CD4-positive, CD25-positive, alpha-beta regulatory T cell (primary cell): ENCODE measurements around the gene CNDP2. TPM values are rescaled to one million over a fixed set of nuclear protein-coding genes. Genes with fewer than 3 reads are reported as not detected.

Experiments
- ATAC-seq, 2 donors: fragments of 150-1000 bp; cut with Tn5 transposase; one replicate each; pipeline ENCODE4 v1.10.0; 2021; ENCODE audit warnings: low read depth in 2 of 2, moderate number of reproducible peaks in 2 of 2, moderate library complexity in 1 of 2
- DNase-seq, 3 donors: peaks; one replicate each; pipeline versions ENCODE4 v3.0.0 to v3.0.0-alpha.2; 2012 to 2022; ENCODE audit warnings: mixed read lengths in 1 of 3
- H3K27ac ChIP-seq: one replicate; pipeline ENCODE4 v1.7.0; 2013; ENCODE audit warnings: mild to moderate bottlenecking, low read length; ENCODE audit not compliant: insufficient read depth, poor library complexity, severe bottlenecking
- H3K27me3 ChIP-seq: one replicate; pipeline ENCODE4 v1.7.0; 2013; ENCODE audit warnings: low read length; ENCODE audit not compliant: control insufficient read depth, insufficient read depth
- H3K36me3 ChIP-seq: one replicate; pipeline ENCODE4 v1.7.0; 2013; ENCODE audit warnings: mild to moderate bottlenecking, low read length, moderate library complexity; ENCODE audit not compliant: control insufficient read depth, insufficient read depth
- H3K4me1 ChIP-seq: 2 replicates; pipeline ENCODE4 v1.7.0; 2013; ENCODE audit warnings: mild to moderate bottlenecking, low read length; ENCODE audit not compliant: insufficient read depth, control insufficient read depth, poor library complexity, severe bottlenecking
- H3K4me3 ChIP-seq: one replicate; pipeline ENCODE4 v1.7.0; 2013; ENCODE audit warnings: low read depth, mild to moderate bottlenecking, low read length, moderate library complexity
- H3K9me3 ChIP-seq, 2 experiments: 1 replicate in 1 of 2; 2 replicates in 1 of 2; pipeline ENCODE4 v1.7.0; 2013; ENCODE audit warnings: low read length in 2 of 2, mild to moderate bottlenecking in 1 of 2, moderate library complexity in 1 of 2; ENCODE audit not compliant: control insufficient read depth in 2 of 2
- H3K27ac Mint-ChIP-seq, 3 donors: one replicate each; pipeline ENCODE4 v1.8.0; 2020 to 2022; ENCODE audit warnings: mild to moderate bottlenecking in 3 of 3, mixed read lengths in 3 of 3, moderate library complexity in 2 of 3
- H3K27me3 Mint-ChIP-seq: one replicate; pipeline ENCODE4 v1.8.0; 2022; ENCODE audit warnings: mild to moderate bottlenecking, mixed read lengths
- H3K36me3 Mint-ChIP-seq: one replicate; pipeline ENCODE4 v1.8.0; 2020; ENCODE audit warnings: mixed read lengths
- H3K4me1 Mint-ChIP-seq, 4 donors: one replicate each; pipeline ENCODE4 v1.8.0; 2020 to 2022; ENCODE audit warnings: mixed read lengths in 4 of 4, mild to moderate bottlenecking in 1 of 4
- H3K4me3 Mint-ChIP-seq, 4 donors: one replicate each; pipeline ENCODE4 v1.8.0; 2020 to 2022; ENCODE audit warnings: mild to moderate bottlenecking in 4 of 4, mixed read lengths in 4 of 4, moderate library complexity in 3 of 4
- H3K9me3 Mint-ChIP-seq, 7 donors: one replicate each; pipeline ENCODE4 v1.8.0; 2020 to 2022; ENCODE audit warnings: mixed read lengths in 7 of 7, mild to moderate bottlenecking in 3 of 7, moderate library complexity in 2 of 7
- polyA plus RNA-seq, 4 donors: library from polyadenylated mRNA; unstranded; fragments of 300-500 nt; fragmentation: Illumina TruSeq; gene quantifications; one replicate each; pipeline ENCODE4 v1.2.3, GENCODE V29; 2021
- total RNA-seq: library from RNA; stranded (reverse); gene quantifications from one replicate; pipeline ENCODE4 v1.2.3, GENCODE V29; 2022

CNDP2 gene
- total and polyA plus RNA-seq, 5 donors from 2014 or later, result 101 to 136 (median 107) TPM

DNA sequence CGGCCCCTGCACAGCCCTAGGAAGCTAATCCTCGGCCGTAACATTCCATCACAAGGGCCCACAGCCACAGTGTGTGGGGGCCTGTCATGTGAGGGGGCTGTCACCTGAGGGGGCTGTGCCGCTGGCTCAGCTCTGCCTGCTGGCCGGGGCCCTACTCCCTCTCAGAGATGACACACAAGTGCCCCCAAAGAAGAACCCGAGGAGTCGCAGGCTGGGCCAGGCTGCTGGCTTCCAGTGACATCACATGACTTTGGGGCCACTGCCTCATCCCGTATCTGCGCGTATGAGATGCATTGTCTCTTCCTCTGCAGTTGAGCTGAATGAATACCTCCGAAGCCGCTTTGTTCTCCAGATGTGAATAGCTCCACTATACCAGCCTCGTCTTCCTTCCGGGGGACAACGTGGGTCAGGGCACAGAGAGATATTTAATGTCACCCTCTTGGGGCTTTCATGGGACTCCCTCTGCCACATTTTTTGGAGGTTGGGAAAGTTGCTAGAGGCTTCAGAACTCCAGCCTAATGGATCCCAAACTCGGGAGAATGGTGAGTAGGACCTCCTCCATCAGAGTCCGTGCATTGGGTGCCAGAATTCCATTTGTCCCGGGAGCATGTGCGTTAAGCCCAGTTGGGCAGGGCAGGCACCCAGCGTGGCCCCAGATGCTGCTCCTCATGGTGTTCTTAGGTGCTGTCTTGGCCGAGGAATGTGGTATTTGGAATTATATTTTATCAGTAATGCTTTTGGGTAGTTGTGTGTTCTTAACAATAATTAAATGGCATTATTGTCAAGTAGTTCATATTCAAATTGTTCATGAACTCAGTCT lies 38.2 kb downstream of the CNDP2 start, which contains the start of gene CNDP1:
Gene CNDP1, plus strand, starts transcription at position 351 of the 820 bp plus-strand sequence. Its CDS starts 168 bp downstream, at position 519.
- peak within 1 kb of the TSS in 1 of 3 donors; percentile 3 for H3K27ac Mint-ChIP-seq
- no peak within 1 kb of the TSS for H3K4me3 Mint-ChIP-seq
- H3K9me3 ChIP-seq, result no peaks in the 10 kb centered on the region
- no peaks in the 10 kb centered on the region for H3K9me3 Mint-ChIP-seq
- no peaks in the 10 kb centered on the region for H3K36me3 Mint-ChIP-seq
- DNase-seq, result no peak
- peaks cover 0 to 15% (median 7%) of the 10 kb centered on the region in 4 donors for H3K4me1 Mint-ChIP-seq
- H3K27me3 Mint-ChIP-seq, result peaks cover 4% of the 10 kb centered on the region
- ATAC-seq, result no peak
- H3K27me3 ChIP-seq, result no peaks in the 10 kb centered on the region
- no peak within 1 kb of the TSS for H3K27ac ChIP-seq
- no peaks in the 10 kb centered on the region for H3K4me1 ChIP-seq
- no peaks in the 10 kb centered on the region for H3K36me3 ChIP-seq
- no peak within 1 kb of the TSS for H3K4me3 ChIP-seq

DNA sequence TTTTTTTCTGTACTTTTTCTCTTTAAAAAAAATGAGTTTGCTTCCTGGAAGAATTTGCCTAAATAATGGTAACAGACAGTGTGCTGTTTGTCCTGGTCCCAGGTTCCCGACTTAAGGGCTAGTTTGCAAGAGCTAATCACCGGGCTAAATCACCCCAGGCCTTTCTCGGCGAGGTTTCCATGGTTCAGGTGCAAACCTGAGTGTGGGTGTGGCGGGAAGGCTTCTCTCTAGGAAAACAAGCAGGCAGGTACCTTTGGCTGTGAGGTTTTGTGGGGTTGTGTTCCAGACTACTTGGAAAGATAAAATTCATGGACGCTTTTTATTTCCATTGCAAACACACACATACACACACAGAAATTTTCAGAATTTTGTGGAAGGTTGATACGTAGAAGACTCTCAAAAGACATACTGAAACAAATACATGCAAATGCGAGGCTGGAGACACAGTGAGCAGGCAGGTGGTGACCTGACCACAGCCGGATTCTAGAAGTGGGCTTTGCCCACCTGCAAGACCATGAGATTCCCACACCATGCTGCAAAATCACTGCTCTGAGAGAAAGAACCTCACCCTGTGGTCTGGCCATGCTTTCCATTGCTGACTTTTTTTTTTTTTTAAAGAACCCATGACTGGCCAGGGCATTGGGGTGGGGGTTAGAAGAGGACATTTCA lies 39.0 kb downstream of the CNDP2 start:
- Mint-ChIP-seq H3K4me1 (peaks cover 0 to 15% (median 7%) of the 10 kb centered on the region in 4 donors), H3K36me3 (no peaks in the 10 kb centered on the region), H3K27ac (no peak overlapping the region), H3K4me3 (no peak overlapping the region), H3K27me3 (peaks cover 4% of the 10 kb centered on the region), H3K9me3 (no peaks in the 10 kb centered on the region)
- ATAC-seq, result no peak
- Histone ChIP-seq H3K9me3 (no peaks in the 10 kb centered on the region), H3K27me3 (no peaks in the 10 kb centered on the region), H3K4me1 (no peaks in the 10 kb centered on the region), H3K27ac (no peak overlapping the region), H3K4me3 (no peak overlapping the region), H3K36me3 (no peaks in the 10 kb centered on the region)
- no peak for DNase-seq

DNA sequence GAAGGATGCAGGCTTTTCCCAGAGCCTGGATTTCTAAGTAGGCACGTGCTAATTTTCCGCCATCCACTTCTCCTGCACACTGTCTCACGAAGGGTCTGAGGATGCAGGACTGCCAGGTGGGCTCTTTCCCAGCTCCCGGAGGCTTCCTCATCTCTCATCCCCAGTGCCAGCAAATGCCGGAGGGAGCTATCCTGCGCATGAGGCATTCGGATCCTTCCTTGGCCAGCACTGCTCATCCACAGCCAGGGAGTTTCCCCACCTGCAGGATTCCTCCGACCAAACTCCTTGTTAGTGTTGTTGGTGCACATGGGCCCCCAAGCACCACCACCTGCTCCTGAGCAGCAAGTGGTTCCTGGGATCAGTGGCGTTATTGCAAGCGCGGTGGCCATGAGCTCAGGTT lies 43.1 kb downstream of the CNDP2 start:
- ATAC-seq (no peak), DNase-seq (no peak)
- Histone ChIP-seq H3K27ac (no peak overlapping the region), H3K9me3 (no peaks in the 10 kb centered on the region), H3K4me3 (no peak overlapping the region), H3K36me3 (no peaks in the 10 kb centered on the region), H3K4me1 (no peaks in the 10 kb centered on the region), H3K27me3 (no peaks in the 10 kb centered on the region)
- Mint-ChIP-seq H3K4me3 (no peak overlapping the region), H3K4me1 (peaks cover 0 to 15% (median 7%) of the 10 kb centered on the region in 4 donors), H3K27me3 (peaks cover 11% of the 10 kb centered on the region), H3K27ac (no peak overlapping the region), H3K9me3 (peaks cover 0 to 2% (median 0%) of the 10 kb centered on the region in 7 donors), H3K36me3 (no peaks in the 10 kb centered on the region)

DNA sequence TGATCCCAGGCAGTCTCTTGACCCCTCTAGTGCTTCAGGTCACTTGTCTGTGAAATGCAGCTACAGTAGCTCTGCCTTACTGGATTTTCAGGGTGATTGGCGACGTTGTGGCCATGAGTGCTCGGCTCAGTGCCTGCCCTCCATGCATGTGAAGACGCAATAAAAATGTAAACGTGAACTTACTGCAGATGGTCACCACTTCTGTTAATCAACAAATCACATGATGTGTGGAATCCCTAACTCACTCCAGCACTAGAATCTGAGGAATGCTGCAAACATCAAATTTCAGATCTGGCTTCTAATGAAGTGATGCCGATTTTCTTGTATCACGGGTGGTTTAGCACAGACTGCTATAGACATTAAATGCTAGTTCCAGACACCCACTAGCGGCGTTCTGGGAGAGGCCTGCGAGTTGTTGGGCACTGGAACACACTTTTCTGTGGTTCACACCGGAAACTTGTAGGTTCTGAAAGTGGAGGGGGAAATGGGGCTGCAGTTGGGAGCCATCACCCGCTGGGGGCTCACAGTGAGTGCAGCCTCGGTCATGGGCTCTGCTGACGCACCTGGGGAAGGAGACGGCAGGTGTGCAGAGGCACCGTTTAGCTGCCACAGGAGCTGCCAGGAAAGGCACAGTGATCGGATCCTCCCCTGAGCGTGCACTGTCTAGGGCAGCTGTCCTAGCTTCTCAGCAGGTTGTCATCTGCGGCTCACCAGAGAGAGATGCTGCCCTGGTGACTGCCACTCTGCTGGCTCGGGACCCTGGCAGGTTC lies 44.7 kb downstream of the CNDP2 start:
- Mint-ChIP-seq H3K4me3 (no peak overlapping the region), H3K9me3 (peaks cover 0 to 2% (median 0%) of the 10 kb centered on the region in 7 donors), H3K27ac (no peak overlapping the region), H3K4me1 (peaks cover 0 to 15% (median 7%) of the 10 kb centered on the region in 4 donors), H3K27me3 (peaks cover 11% of the 10 kb centered on the region), H3K36me3 (no peaks in the 10 kb centered on the region)
- no peak overlapping the region for H3K4me3 ChIP-seq
- no peaks in the 10 kb centered on the region for H3K27me3 ChIP-seq
- DNase-seq, result no peak
- H3K36me3 ChIP-seq, result no peaks in the 10 kb centered on the region
- peak in 1 of 2 donors; percentile 12 for ATAC-seq
- H3K4me1 ChIP-seq, result no peaks in the 10 kb centered on the region
- H3K27ac ChIP-seq, result no peak overlapping the region
- H3K9me3 ChIP-seq, result no peaks in the 10 kb centered on the region

DNA sequence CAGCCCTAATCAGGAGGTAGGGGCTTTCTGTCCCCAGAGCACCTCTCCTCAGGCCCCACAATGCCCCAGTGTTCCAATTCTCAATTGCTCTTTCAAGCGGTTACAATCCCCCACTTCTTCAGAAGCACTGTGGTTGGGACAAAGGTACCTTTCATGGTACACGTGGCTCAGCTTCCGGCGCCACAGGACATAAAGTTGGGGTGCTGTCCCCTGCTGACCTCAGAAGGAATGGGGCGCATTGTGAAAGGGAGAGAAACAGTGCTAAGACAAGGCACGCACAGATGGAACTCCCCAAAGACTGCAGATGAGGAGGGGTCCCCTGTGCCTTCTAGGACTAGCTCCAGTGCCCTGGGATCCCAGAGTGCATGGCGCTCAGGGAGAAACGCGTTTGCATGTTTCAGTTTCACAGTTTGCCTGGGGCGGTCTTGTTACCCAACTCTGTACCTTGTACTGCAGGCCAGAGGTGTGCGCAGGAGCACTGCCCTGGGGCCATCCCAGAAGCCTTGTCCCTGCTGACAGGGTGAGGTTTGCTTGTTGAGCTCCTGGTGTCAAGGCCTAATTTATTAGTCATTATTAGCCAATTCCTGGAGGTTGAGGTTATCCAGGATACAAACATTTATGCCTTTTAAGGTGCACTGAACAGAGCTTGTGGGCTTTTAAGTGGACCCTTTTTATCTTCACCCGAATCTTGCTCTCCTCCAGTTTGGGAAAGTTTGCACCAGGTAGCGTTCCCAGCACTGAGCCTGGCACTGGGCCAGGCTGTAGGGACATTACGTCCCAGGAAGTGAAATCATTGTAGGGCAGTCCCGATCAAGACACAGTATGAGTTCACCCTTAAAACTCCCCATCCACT lies 45.8 kb downstream of the CNDP2 start:
- no peaks in the 10 kb centered on the region for H3K36me3 Mint-ChIP-seq
- no peak overlapping the region for H3K4me3 ChIP-seq
- H3K27me3 ChIP-seq, result no peaks in the 10 kb centered on the region
- H3K9me3 ChIP-seq, result no peaks in the 10 kb centered on the region
- no peak overlapping the region for H3K4me3 Mint-ChIP-seq
- H3K9me3 Mint-ChIP-seq, result peaks cover 0 to 2% (median 0%) of the 10 kb centered on the region in 7 donors
- no peaks in the 10 kb centered on the region for H3K36me3 ChIP-seq
- ATAC-seq (no peak), DNase-seq (no peak)
- H3K27me3 Mint-ChIP-seq, result peaks cover 13% of the 10 kb centered on the region
- H3K4me1 ChIP-seq, result no peaks in the 10 kb centered on the region
- H3K27ac Mint-ChIP-seq, result no peak overlapping the region
- H3K27ac ChIP-seq, result no peak overlapping the region
- H3K4me1 Mint-ChIP-seq, result peaks cover 0 to 6% (median 4%) of the 10 kb centered on the region in 4 donors

DNA sequence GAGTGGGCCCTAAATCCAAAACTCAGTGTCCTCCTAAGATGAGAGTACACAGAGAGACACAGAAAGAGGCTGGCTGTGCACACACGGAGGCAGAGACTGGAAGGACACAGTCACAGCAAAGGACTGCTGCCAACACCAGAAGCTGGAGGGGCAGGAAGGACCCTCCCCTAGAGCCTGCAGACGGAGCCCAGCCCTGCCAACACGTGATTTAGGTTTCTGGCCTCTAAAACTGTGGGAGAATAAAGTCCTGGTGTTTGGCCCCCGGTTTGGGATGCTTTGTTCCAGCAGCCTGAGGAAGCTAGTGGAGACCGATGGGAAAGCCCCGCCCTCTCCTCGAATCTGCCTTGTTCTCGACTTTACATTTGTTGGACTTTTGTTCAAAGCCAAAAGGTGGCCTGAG lies 48.7 kb downstream of the CNDP2 start:
- Mint-ChIP-seq H3K4me1 (no peaks in the 10 kb centered on the region), H3K27me3 (peaks cover 30% of the 10 kb centered on the region), H3K27ac (no peak overlapping the region), H3K9me3 (peaks cover 0 to 14% (median 0%) of the 10 kb centered on the region in 7 donors), H3K4me3 (no peak overlapping the region), H3K36me3 (no peaks in the 10 kb centered on the region)
- DNase-seq, result no peak
- no peak overlapping the region for H3K4me3 ChIP-seq
- H3K27ac ChIP-seq, result no peak overlapping the region
- peaks cover 3 to 7% of the 10 kb centered on the region in 2 experiments for H3K9me3 ChIP-seq
- no peaks in the 10 kb centered on the region for H3K36me3 ChIP-seq
- H3K27me3 ChIP-seq, result no peaks in the 10 kb centered on the region
- ATAC-seq, result no peak
- H3K4me1 ChIP-seq, result no peaks in the 10 kb centered on the region

DNA sequence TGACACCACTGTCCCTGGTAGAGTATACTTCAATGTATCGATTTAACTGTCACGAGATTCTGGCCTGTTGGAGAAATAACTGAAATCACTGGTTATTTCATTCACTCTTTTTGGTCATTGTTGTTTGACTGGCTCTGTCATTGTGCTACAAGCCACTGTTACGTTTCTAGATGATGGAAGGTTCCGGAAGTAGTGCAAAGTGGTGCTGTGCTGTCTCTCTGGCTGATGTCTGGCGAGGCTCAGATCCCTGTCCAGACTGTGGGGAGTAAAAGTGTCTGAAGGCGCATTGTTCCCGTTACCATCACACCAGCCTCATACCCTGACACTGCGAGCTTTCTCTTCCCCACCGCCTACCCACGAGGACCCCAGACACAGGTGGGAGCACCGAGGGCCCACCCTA lies 49.8 kb downstream of the CNDP2 start:
- H3K27ac Mint-ChIP-seq, result no peak overlapping the region
- H3K4me3 Mint-ChIP-seq, result no peak overlapping the region
- H3K4me3 ChIP-seq, result no peak overlapping the region
- no peaks in the 10 kb centered on the region for H3K36me3 Mint-ChIP-seq
- no peaks in the 10 kb centered on the region for H3K36me3 ChIP-seq
- no peak overlapping the region for H3K27ac ChIP-seq
- DNase-seq (no peak), ATAC-seq (no peak)
- peaks cover 3 to 10% of the 10 kb centered on the region in 2 experiments for H3K9me3 ChIP-seq
- no peaks in the 10 kb centered on the region for H3K27me3 ChIP-seq
- H3K4me1 ChIP-seq, result no peaks in the 10 kb centered on the region
- H3K27me3 Mint-ChIP-seq, result peaks cover 30% of the 10 kb centered on the region
- peaks cover 0 to 14% (median 0%) of the 10 kb centered on the region in 7 donors for H3K9me3 Mint-ChIP-seq
- H3K4me1 Mint-ChIP-seq, result no peaks in the 10 kb centered on the region
